GM12878 (cell line): ENCODE data around the gene TOMM40. TPM values are rescaled to one million over a fixed set of nuclear protein-coding genes. Genes with fewer than 3 reads are reported as not detected.

ENCODE experiments used
- ATAC-seq: fragments of 200-7000 bp; cut with Tn5 transposase; 3 replicates; pipeline ENCODE4 v1.9.1; 2020; ENCODE audit warnings: mild to moderate bottlenecking, moderate library complexity
- BruUV-seq: library from RNA; stranded (reverse); fragments of 400-500 nt; replicated peaks from 2 replicates; lab custom pipeline; 2021; lab: Mats Ljungman, UMichigan
- CTCF ChIA-PET: fragments of 300-600 bp; sonication (Branson Sonifier 250); formaldehyde crosslinking; extraction: SDS; loops from one replicate; lab custom pipeline; 2021; ENCODE audit warnings: inconsistent platforms; lab: Yijun Ruan, JAX
- POLR2A ChIA-PET: fragments of 350-600 bp; formaldehyde crosslinking; extraction: SDS; loops from one replicate; lab custom pipeline; 2021; ENCODE audit warnings: inconsistent platforms; lab: Charles Lee
- RAD21 ChIA-PET: fragments of 300-600 bp; sonication (Branson Sonifier 250); formaldehyde crosslinking; loops from one replicate; lab custom pipeline; 2023; ENCODE audit warnings: antibody characterized with exemption; ENCODE audit not compliant: unreplicated experiment; lab: Charles Lee
- SMC1A ChIA-PET: fragments of 300-600 bp; sonication (Branson Sonifier 250); formaldehyde crosslinking; loops from one replicate; lab custom pipeline; 2023; ENCODE audit not compliant: unreplicated experiment, uncharacterized antibody; lab: Charles Lee
- DNase-seq: peaks from one replicate; pipeline ENCODE4 v3.0.0-alpha.2; 2011; ENCODE audit warnings: low read depth, low spot score
- FAIRE-seq: peaks from 3 replicates; lab custom pipeline; 2011; peaks lifted over from hg19 to GRCh38; lab: Jason Lieb, UNC
- H2AFZ ChIP-seq: 2 replicates; pipeline ENCODE4 v1.6.0; 2011; ENCODE audit warnings: low read depth, low read length, control low read depth; ENCODE audit not compliant: control insufficient read depth
- H3K27ac ChIP-seq: 2 replicates; pipeline ENCODE4 v1.5.1; 2011; ENCODE audit warnings: control low read depth; ENCODE audit not compliant: control insufficient read depth, insufficient read depth
- H3K27me3 ChIP-seq, 2 experiments: replicated peaks in 1 of 2; 2 replicates each; pipeline versions ENCODE4 v1.6.0 to v1.6.1; 2011; ENCODE audit warnings: low read length in 1 of 2; ENCODE audit not compliant: control insufficient read depth in 2 of 2, insufficient read depth in 2 of 2
- H3K36me3 ChIP-seq, 2 experiments: 2 replicates each; pipeline ENCODE4 v1.5.1; 2011; ENCODE audit warnings: low read length in 1 of 2; ENCODE audit not compliant: control insufficient read depth in 2 of 2, insufficient read depth in 2 of 2
- H3K4me1 ChIP-seq: 2 replicates; pipeline ENCODE4 v1.6.1; 2011; ENCODE audit warnings: mild to moderate bottlenecking, low read length, moderate library complexity, mixed read lengths; ENCODE audit not compliant: control insufficient read depth, insufficient read depth
- H3K4me2 ChIP-seq: 2 replicates; pipeline ENCODE4 v1.6.0; 2011; ENCODE audit warnings: control low read depth; ENCODE audit not compliant: control insufficient read depth, insufficient read depth
- H3K4me3 ChIP-seq: fragments of 200-600 bp; sonication (generic); 2 replicates; pipeline ENCODE4 v1.5.1; 2016
- H3K79me2 ChIP-seq: 2 replicates; pipeline ENCODE4 v1.6.0; 2011; ENCODE audit warnings: low read length; ENCODE audit not compliant: control insufficient read depth, insufficient read depth
- H3K9ac ChIP-seq: 2 replicates; pipeline ENCODE4 v1.8.0; 2011; ENCODE audit warnings: low read length, control low read depth, mixed read lengths; ENCODE audit not compliant: control insufficient read depth, insufficient read depth
- H3K9me3 ChIP-seq: replicated peaks from 3 replicates; pipeline ENCODE4 v1.5.1; 2011; ENCODE audit warnings: mild to moderate bottlenecking, low read length; ENCODE audit not compliant: control insufficient read depth, insufficient read depth
- H4K20me1 ChIP-seq: 2 replicates; pipeline ENCODE4 v1.6.0; 2011; ENCODE audit not compliant: control insufficient read depth, insufficient read depth
- BHLHE40 ChIP-seq, 2 experiments: fragments of 450-650 bp in 1 of 2; IDR thresholded peaks; 2 replicates each; pipeline ENCODE4 v1.6.1; 2011 to 2017; ENCODE audit warnings: low read depth in 2 of 2, borderline replicate concordance in 1 of 2, improper control_type of control experiment in 1 of 2, low read length in 1 of 2, mild to moderate bottlenecking in 1 of 2
- CHD1 ChIP-seq: IDR thresholded peaks from 2 replicates; pipeline ENCODE4 v1.6.1; 2012; ENCODE audit warnings: low read depth, low read length, improper control_type of control experiment
- DPF2 ChIP-seq: fragments of 450-650 bp; IDR thresholded peaks from 2 replicates; pipeline ENCODE4 v1.6.1; 2017; ENCODE audit warnings: mild to moderate bottlenecking
- E4F1 ChIP-seq: fragments of 450-650 bp; IDR thresholded peaks from 2 replicates; pipeline ENCODE4 v1.6.1; 2018; ENCODE audit warnings: borderline replicate concordance, mild to moderate bottlenecking; ENCODE audit not compliant: partially characterized antibody
- TCF7 ChIP-seq: IDR thresholded peaks from 2 replicates; pipeline ENCODE4 v1.6.1; 2014; ENCODE audit warnings: antibody characterized with exemption, borderline replicate concordance
- USF2 ChIP-seq: IDR thresholded peaks from 2 replicates; pipeline ENCODE4 v1.6.1; 2011; ENCODE audit warnings: low read depth, low read length, improper control_type of control experiment, borderline replicate concordance
- ZBTB40 ChIP-seq: fragments of 450-650 bp; IDR thresholded peaks from 2 replicates; pipeline ENCODE4 v1.6.1; 2016; ENCODE audit warnings: mild to moderate bottlenecking, moderate library complexity, borderline replicate concordance
- ZNF207 ChIP-seq: fragments of 450-650 bp; IDR thresholded peaks from 2 replicates; pipeline ENCODE4 v1.6.1; 2014; ENCODE audit warnings: antibody characterized with exemption, mild to moderate bottlenecking, borderline replicate concordance
- WGBS: methylation state at CpG from one replicate; pipeline ENCODE4 v1.1.6; 2016; ENCODE audit warnings: low lambda C conversion rate; ENCODE audit not compliant: insufficient replicate concordance, insufficient coverage; ENCODE audit errors: missing lambda C conversion rate; 5-methylcytosine and 5-hydroxymethylcytosine counted together
- in situ Hi-C: fragments of 300-500 bp; cut with MboI; formaldehyde crosslinking; loops from 9 replicates; pipeline ENCODE4 v1.14.3; 2018; ENCODE audit warnings: mixed read lengths
- intact Hi-C: fragments of 100-400 bp; cut with micrococcal nuclease; formaldehyde crosslinking; loops from one replicate; pipeline ENCODE4 v1.14.2; 2022; ENCODE audit not compliant: unreplicated experiment
- polyA plus RNA-seq, 11 experiments: library from polyadenylated mRNA; depleted of rRNA in 4 of 11; unstranded in 6 of 11; stranded (reverse) in 5 of 11; fragments of >200 nt; fragmentation: Nextera tagmentation in 4 of 11; fragmentation: Illumina TruSeq in 1 of 11; extraction: Ambion mirVana in 4 of 11; extraction: Trizol in 1 of 11; gene quantifications; 1 replicate in 1 of 11; 2 replicates in 10 of 11; pipeline versions ENCODE4 v1.2.1 to v1.2.3, GENCODE V29; 2011 to 2016; ENCODE audit warnings: inconsistent platforms in 2 of 11, missing spikeins in 2 of 11, low read depth in 1 of 11
- total RNA-seq, 4 experiments: library from RNA; depleted of rRNA in 3 of 4; stranded (reverse); fragments of >200 nt in 3 of 4; fragmentation: Illumina TruSeq in 1 of 4; extraction: Trizol in 1 of 4; gene quantifications; 2 replicates each; pipeline versions ENCODE4 v1.2.1 to v1.2.3, GENCODE V29; 2013 to 2021

The TOMM40 gene
- total and polyA plus RNA-seq, 10 of the 15 experiments (the other 5 are each of a cell fraction or from before 2014, with no cell fraction given): 0.85 to 221 (median 99.9) TPM

- TF ChIP-seq E4F1 (no peak), USF2 (no peak), ZNF207 (no peak), DPF2 (no peak), TCF7 (no peak), BHLHE40 (IDR thresholded peaks at IDR 0.05; ENCODE audit: borderline replicate concordance in 1 of 2, low read depth in 2 of 2, low read length in 1 of 2) (no peak), CHD1 (no peak)
These were observed 21.2 kb upstream of the TOMM40 start (continued) for GRCh38 chr19:44869733-44870470.

GRCh38 chr19:44871809-44872208 lies 19.2 kb upstream of the TOMM40 start:
- ChIA-PET SMC1A (no interaction called here), POLR2A (no interaction called here), RAD21 (no interaction called here), CTCF (no interaction called here)
- no peaks in the 10 kb centered on the region; a peak in 2 of 4 replicates for H3K27me3 ChIP-seq
- H3K27ac ChIP-seq: no peak overlapping the region
- DNase-seq (no peak), FAIRE-seq (no peak), ATAC-seq (no peak)
- WGBS: 37% methylated on average over 14 of the region's 14 CpGs
- H3K4me2 ChIP-seq: no peak overlapping the region
- no peaks in the 10 kb centered on the region for H3K9me3 ChIP-seq
- intact Hi-C loops (no loop called here), in situ Hi-C loops (no loop called here)
- H3K79me2 ChIP-seq: no peaks in the 10 kb centered on the region
- no peaks in the 10 kb centered on the region for H4K20me1 ChIP-seq
- no peak overlapping the region for H2AFZ ChIP-seq
- H3K4me1 ChIP-seq: no peaks in the 10 kb centered on the region
- no peak overlapping the region for H3K4me3 ChIP-seq
- no peak overlapping the region for H3K9ac ChIP-seq
- H3K36me3 ChIP-seq: no peaks in the 10 kb centered on the region
- no TSS peak for BruUV-seq
- no peak for TF ChIP-seq ZBTB40
